Kidney (tissue), 14 donors: ENCODE measurements around the gene PDLIM3. TPM values are rescaled to one million over a fixed set of nuclear protein-coding genes. Genes with fewer than 3 reads are reported as not detected.

Source experiments
- DNase-seq, 5 donors: peaks; one replicate each; pipeline ENCODE4 v3.0.0-alpha.2; 2013 to 2020
- FAIRE-seq: peaks from 2 replicates; lab custom pipeline; 2012; peaks lifted over from hg19 to GRCh38; lab: Jason Lieb, UNC
- H3K27ac ChIP-seq, 2 donors: one replicate each; pipeline ENCODE4 v1.7.0; 2013; ENCODE audit warnings: low read depth in 2 of 2, low read length in 2 of 2, inconsistent platforms in 1 of 2
- H3K27me3 ChIP-seq: one replicate; pipeline ENCODE4 v1.7.1; 2013; ENCODE audit warnings: low read length, inconsistent platforms; ENCODE audit not compliant: control insufficient read depth, insufficient read depth
- H3K36me3 ChIP-seq, 3 donors: one replicate each; pipeline versions ENCODE4 v1.7.0 to v1.7.1; 2013; ENCODE audit warnings: low read length in 3 of 3, control low read depth in 1 of 3, inconsistent platforms in 1 of 3; ENCODE audit not compliant: insufficient read depth in 3 of 3, control insufficient read depth in 2 of 3
- H3K4me1 ChIP-seq, 3 donors: one replicate each; pipeline versions ENCODE4 v1.7.0 to v1.7.1; 2013; ENCODE audit warnings: low read length in 3 of 3, inconsistent platforms in 1 of 3, low read depth in 1 of 3; ENCODE audit not compliant: control insufficient read depth in 2 of 3, insufficient read depth in 2 of 3
- H3K4me3 ChIP-seq, 3 donors: one replicate each; pipeline versions ENCODE4 v1.7.0 to v1.8.1; 2013; ENCODE audit warnings: low read length in 3 of 3, control low read depth in 1 of 3, inconsistent platforms in 1 of 3
- H3K9ac ChIP-seq, 3 donors: one replicate each; pipeline versions ENCODE4 v1.7.0 to v1.7.1; 2013; ENCODE audit warnings: low read length in 3 of 3, control low read depth in 1 of 3, inconsistent platforms in 1 of 3
- H3K9me3 ChIP-seq, 3 donors: one replicate each; pipeline versions ENCODE4 v1.7.0 to v1.7.1; 2013; ENCODE audit warnings: low read length in 3 of 3, control low read depth in 1 of 3, inconsistent platforms in 1 of 3; ENCODE audit not compliant: control insufficient read depth in 2 of 3, insufficient read depth in 1 of 3
- intact Hi-C: fragments of 100-400 bp; cut with DNase I; formaldehyde crosslinking; loops from one replicate; pipeline ENCODE4 v1.11.1; 2022
- polyA plus RNA-seq: library from polyadenylated mRNA; stranded (reverse); fragments of 350-450 nt; fragmentation: Illumina TruSeq; extraction: RNeasy Lipid Tissue Mini Kit (QIAGEN cat#74804); gene quantifications from one replicate; pipeline ENCODE4 v1.2.3, GENCODE V29; 2014; ENCODE audit warnings: low read depth, low replicate concordance; ENCODE audit not compliant: insufficient read depth
- total RNA-seq: library from RNA; stranded (reverse); fragmentation: NEBNext Ultra II Directional; extraction: Animal tissue kit (Norgen Biotek cat#: 25700); gene quantifications from one replicate; pipeline ENCODE4 v1.2.1, GENCODE V29; 2021
- TF ChIP-seq, protein P1 (sequence below): IDR thresholded peaks from 3 replicates; pipeline ENCODE4 v1.5.1; 2012; ENCODE audit warnings: mild to moderate bottlenecking, moderate library complexity, borderline replicate concordance; ENCODE audit not compliant: insufficient read depth; ENCODE audit errors: extremely low read depth
- donor health status: control.
- donor health status: control.
- donor health status: control.
- donor health status: control.
- donor health status: control.
- donor health status: DM: yes; HTN: yes; CAD: no.
- donor health status: Normal renal cell carcinoma (clear cell type).

PDLIM3 gene
- total and polyA plus RNA-seq, 2 donors from 2014 or later, result 10.8 to 19.6 TPM

DNA sequence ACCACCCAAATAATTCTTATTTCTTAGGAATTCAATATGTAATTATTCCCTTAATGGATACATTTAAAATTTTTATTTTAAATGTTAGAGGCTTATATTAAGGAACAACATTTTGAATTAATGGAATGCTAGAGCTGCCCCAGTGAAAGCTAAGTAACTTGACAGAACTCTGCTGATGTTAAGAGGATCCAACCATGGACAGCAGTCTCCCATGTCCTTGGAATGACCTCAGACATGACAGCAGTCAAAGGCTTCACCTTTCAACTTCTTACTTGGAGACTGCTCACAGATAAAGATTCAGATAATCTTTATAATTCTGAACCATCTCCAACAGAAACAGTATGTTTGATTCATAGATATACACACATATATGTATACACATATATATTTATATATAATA lies 17.2 kb downstream of the PDLIM3 start:
- no peaks in the 10 kb centered on the region for H3K36me3 ChIP-seq
- no peak overlapping the region for H3K9ac ChIP-seq
- FAIRE-seq (no peak), DNase-seq (peak in 1 of 5 donors; percentile 37)
- no peaks in the 10 kb centered on the region for H3K27me3 ChIP-seq
- H3K4me1 ChIP-seq, result no peaks in the 10 kb centered on the region
- H3K27ac ChIP-seq, result no peak overlapping the region
- TF ChIP-seq, protein P1, sequence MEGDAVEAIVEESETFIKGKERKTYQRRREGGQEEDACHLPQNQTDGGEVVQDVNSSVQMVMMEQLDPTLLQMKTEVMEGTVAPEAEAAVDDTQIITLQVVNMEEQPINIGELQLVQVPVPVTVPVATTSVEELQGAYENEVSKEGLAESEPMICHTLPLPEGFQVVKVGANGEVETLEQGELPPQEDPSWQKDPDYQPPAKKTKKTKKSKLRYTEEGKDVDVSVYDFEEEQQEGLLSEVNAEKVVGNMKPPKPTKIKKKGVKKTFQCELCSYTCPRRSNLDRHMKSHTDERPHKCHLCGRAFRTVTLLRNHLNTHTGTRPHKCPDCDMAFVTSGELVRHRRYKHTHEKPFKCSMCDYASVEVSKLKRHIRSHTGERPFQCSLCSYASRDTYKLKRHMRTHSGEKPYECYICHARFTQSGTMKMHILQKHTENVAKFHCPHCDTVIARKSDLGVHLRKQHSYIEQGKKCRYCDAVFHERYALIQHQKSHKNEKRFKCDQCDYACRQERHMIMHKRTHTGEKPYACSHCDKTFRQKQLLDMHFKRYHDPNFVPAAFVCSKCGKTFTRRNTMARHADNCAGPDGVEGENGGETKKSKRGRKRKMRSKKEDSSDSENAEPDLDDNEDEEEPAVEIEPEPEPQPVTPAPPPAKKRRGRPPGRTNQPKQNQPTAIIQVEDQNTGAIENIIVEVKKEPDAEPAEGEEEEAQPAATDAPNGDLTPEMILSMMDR, result no peak
- H3K9me3 ChIP-seq, result no peaks in the 10 kb centered on the region
- H3K4me3 ChIP-seq, result no peak overlapping the region
- intact Hi-C loops, result no loop called here

DNA sequence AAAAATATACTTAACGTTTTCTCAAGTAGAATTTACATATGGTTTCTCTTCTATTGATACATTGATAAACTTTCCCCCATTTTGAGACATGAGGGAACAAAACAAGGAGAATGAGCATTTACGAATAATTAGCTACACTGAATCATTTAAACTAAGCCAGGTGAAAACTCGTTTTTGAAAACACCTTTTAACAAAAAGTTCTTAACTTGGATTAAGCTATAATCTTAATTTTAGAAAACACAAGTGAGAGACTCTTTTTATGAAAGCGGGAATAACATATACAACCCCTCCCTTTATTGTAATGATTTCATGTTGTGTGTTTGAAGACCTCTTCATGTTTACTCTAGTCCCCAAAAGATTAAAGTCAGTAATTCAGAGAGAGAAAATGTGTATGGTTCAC lies 20.1 kb downstream of the PDLIM3 start:
- H3K9me3 ChIP-seq, result no peaks in the 10 kb centered on the region
- TF ChIP-seq, protein P1, result no peak
- no peak overlapping the region for H3K9ac ChIP-seq
- intact Hi-C loops, result no loop called here
- no peak overlapping the region for H3K4me3 ChIP-seq
- no peaks in the 10 kb centered on the region for H3K4me1 ChIP-seq
- DNase-seq (no peak), FAIRE-seq (no peak)
- H3K27ac ChIP-seq, result no peak overlapping the region
- no peaks in the 10 kb centered on the region for H3K27me3 ChIP-seq
- no peaks in the 10 kb centered on the region for H3K36me3 ChIP-seq

DNA sequence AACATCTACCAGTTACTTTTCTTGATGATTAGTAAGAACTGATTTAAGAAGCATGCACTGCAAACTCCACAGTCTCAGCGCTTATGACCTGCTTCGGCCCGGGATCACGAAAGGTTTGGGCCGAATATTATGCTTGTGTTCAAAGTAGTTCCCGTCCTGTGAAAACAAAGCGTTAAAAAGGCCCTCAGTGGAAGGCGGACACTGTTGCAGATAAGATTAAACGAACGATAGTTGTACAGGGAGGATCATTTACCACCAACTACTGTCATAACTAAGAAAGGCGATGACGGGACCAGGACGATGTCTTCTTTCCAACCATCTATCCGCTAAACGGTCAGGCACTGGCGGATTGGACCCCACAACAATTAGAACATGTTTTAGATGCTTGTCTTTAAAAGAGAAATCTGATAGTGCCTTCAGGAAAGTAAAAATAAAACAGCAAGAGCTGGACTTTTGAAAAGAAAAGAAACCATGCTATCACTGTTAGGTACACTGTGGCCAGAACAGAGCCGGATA lies 21.1 kb downstream of the PDLIM3 start:
- H3K4me3 ChIP-seq, result no peak overlapping the region
- intact Hi-C loops, result no loop called here
- DNase-seq (no peak), FAIRE-seq (no peak)
- H3K36me3 ChIP-seq, result no peaks in the 10 kb centered on the region
- no peaks in the 10 kb centered on the region for H3K9me3 ChIP-seq
- TF ChIP-seq, protein P1, result no peak
- H3K27me3 ChIP-seq, result no peaks in the 10 kb centered on the region
- no peak overlapping the region for H3K27ac ChIP-seq
- no peaks in the 10 kb centered on the region for H3K4me1 ChIP-seq
- no peak overlapping the region for H3K9ac ChIP-seq
